Measurements from ENCODE around the gene SULF2. TPM values are rescaled to one million over a fixed set of nuclear protein-coding genes. Genes with fewer than 3 reads are reported as not detected.
A peak's percentile ranks its signal among the peaks of the same experiment; 100 is the strongest.

Gene SULF2
- total and polyA plus RNA-seq, 2 of the 13 experiments (the other 11 are each of a cell fraction or from before 2014, with no cell fraction given), result 7.2 to 50.9 TPM

DNA sequence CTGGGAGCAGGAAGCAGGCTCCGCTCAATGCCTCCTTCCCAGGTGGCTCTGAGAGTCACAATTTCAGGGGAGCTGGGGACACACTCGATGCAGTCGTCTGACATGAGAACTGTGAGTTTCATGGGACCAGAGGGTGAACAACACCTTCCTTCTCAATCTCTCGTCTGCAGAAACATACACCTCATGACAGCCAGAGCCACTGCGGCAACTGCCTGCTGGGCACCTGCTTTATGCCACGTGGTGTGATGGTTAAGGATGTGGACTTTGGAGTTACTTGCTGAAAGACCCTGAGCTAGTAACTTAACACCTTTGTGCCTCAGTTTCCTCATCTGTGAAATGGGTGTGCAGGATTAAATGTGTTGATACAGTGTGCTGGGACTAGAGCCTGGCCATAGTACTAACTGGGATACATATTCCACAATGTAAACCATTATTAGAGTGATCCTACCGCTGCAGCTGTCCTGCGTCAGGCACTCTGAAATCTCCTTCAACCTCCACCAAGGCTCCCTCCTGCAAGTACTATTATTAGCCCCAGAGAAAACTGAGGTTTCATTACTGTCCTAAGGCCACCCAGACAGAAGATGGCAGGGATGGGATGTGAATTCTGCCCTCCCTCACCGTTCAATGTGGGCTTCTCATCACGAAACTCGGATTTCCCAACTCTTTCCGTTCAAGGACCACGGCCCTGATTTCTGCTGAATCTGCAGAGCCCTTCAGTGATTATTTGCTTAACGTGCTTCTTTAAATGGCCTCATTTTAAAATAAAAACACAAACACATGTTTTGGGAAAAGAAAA lies 24.4 kb downstream of the SULF2 start:
- no peaks in the 10 kb centered on the region for H3K9me3 ChIP-seq (ENCODE audit: low read length)
- ATAC-seq (no peak), FAIRE-seq (peak; percentile 30), DNase-seq (ENCODE audit: low spot score) (no peak)
- H4K20me1 ChIP-seq (ENCODE audit: insufficient read depth, low read length), result no peaks in the 10 kb centered on the region
- no peaks in the 10 kb centered on the region; a peak in 1 of 5 replicates for H3K36me3 ChIP-seq (replicated peaks in 1 of 2; ENCODE audit: control insufficient read depth in 1 of 2, insufficient read depth in 2 of 2, low read length in 2 of 2)
- H3K4me1 ChIP-seq (ENCODE audit: insufficient read depth, low read length), result peaks cover 18% of the 10 kb centered on the region
- H3K4me3 ChIP-seq (replicated peaks in 1 of 3; ENCODE audit: insufficient read depth in 1 of 3, low read depth in 2 of 3, low read length in 3 of 3), result no peak overlapping the region
- H3K9ac ChIP-seq (ENCODE audit: insufficient read depth, low read depth, low read length), result no peak overlapping the region
- H2AFZ ChIP-seq (ENCODE audit: low read length), result no peak overlapping the region
- CTCF ChIA-PET (ENCODE audit: low intra/inter-chr PET ratio, low total read pairs), result no interaction called here
- POLR2A ChIA-PET, result no interaction called here
- no peaks in the 10 kb centered on the region for H3K79me2 ChIP-seq (ENCODE audit: insufficient read depth, low read length)
- no peaks in the 10 kb centered on the region for H3K27me3 ChIP-seq (ENCODE audit: control insufficient read depth in 1 of 2, insufficient read depth in 2 of 2, low read length in 2 of 2)
- peak; percentile 64; the same call in 1 of the 2 replicates for TF ChIP-seq CHD4 (IDR thresholded peaks at IDR 0.05; ENCODE audit: borderline replicate concordance, low read length)
- TF ChIP-seq ZMYM2 (CRISPR knock-in tag; IDR thresholded peaks at IDR 0.05), result no peak
- peak; percentile 96 for TF ChIP-seq ZNF629 (CRISPR knock-in tag; conservative IDR thresholded peaks at IDR 0.05)
- TF ChIP-seq ZMYM3 (CRISPR knock-in tag; IDR thresholded peaks at IDR 0.05), result peak; percentile 74; the same call in 1 of the 2 replicates
- H3K27ac ChIP-seq (ENCODE audit: extremely low read length, insufficient read depth, low read length), result no peak overlapping the region
- BruUV-seq (replicated peaks), result no TSS peak
- intact Hi-C loops (cut with micrococcal nuclease; ENCODE audit: unreplicated experiment) (no loop called here), in situ Hi-C loops (cut with HindIII; ENCODE audit: extremely low pct_ligation_motif_present, low pct_unique_long_range_greater_than_20kb) (no loop called here)
- 78% methylated on average over 14 of the region's 14 CpGs for WGBS (ENCODE audit: low lambda C conversion rate)
- no peak overlapping the region for H3K4me2 ChIP-seq (ENCODE audit: low read depth, low read length)

DNA sequence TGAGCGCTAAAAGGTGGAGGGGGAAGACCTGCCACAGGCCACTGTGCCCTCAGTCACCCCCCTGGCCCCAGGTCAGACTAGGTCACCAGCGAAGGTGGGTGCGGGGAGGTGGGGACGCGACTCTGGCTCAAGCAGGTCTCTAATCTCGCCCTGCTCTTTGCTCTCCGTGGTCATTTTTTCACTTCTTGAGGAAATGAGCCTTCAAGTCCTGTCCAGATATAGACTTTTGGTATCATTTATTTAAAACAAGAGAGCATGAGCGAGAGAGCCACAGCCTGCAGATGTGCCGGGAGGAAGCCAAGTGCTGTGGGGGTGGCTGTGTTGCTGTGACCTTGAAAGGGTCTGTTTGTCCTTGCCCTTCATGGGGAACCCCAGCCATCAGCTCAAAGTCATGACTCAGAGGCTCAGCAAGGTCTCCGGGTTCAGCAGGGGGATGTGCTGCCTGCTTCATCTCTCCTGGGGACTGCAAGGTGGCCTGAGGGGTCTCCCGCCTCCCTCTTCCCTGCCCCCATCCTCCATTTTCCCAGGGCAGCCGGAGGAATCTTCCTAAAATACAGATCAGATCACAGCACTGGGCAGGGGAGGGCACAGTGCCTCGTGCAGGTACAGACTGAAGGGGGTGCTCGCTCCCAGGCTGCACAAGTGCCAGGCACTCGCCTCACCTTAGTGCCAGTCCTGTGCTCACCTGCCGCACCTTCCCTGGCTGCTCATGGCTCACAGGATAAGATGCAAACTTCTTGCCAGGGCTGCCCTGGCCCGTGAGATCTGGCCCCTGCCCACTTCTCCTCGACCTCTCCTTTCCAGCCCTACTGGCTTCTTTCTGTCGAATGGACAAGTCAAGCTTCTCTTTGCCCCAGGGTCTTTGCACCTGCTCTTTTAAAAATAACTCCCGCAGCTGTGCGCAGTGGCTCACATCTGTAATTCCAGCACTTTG lies 26.5 kb downstream of the SULF2 start:
- in situ Hi-C loops (cut with HindIII; ENCODE audit: extremely low pct_ligation_motif_present, low pct_unique_long_range_greater_than_20kb) (no loop called here), intact Hi-C loops (cut with micrococcal nuclease; ENCODE audit: unreplicated experiment) (no loop called here)
- DNase-seq (ENCODE audit: low spot score) (peak; percentile 43), FAIRE-seq (peak; percentile 81), ATAC-seq (peak; percentile 61)
- POLR2A ChIA-PET, result no interaction called here
- Histone ChIP-seq H3K4me3 (replicated peaks in 1 of 3; ENCODE audit: insufficient read depth in 1 of 3, low read depth in 2 of 3, low read length in 3 of 3) (no peak overlapping the region), H3K36me3 (replicated peaks in 1 of 2; ENCODE audit: control insufficient read depth in 1 of 2, insufficient read depth in 2 of 2, low read length in 2 of 2) (peaks cover 0 to 4% of the 10 kb centered on the region in 2 experiments; a peak in 2 of 5 replicates), H4K20me1 (ENCODE audit: insufficient read depth, low read length) (no peaks in the 10 kb centered on the region), H3K79me2 (ENCODE audit: insufficient read depth, low read length) (no peaks in the 10 kb centered on the region), H3K4me2 (ENCODE audit: low read depth, low read length) (no peak overlapping the region), H3K4me1 (ENCODE audit: insufficient read depth, low read length) (peaks cover 18% of the 10 kb centered on the region), H3K27me3 (ENCODE audit: control insufficient read depth in 1 of 2, insufficient read depth in 2 of 2, low read length in 2 of 2) (no peaks in the 10 kb centered on the region), H3K9me3 (ENCODE audit: low read length) (no peaks in the 10 kb centered on the region), H3K27ac (ENCODE audit: extremely low read length, insufficient read depth, low read length) (no peak overlapping the region), H3K9ac (ENCODE audit: insufficient read depth, low read depth, low read length) (no peak overlapping the region), H2AFZ (ENCODE audit: low read length) (no peak overlapping the region)
- CTCF ChIA-PET (ENCODE audit: low intra/inter-chr PET ratio, low total read pairs), result interaction anchor here (0.6 kb wide), 1 partner anchor 726 kb away, joined by 4 read pairs; no protein-coding TSS in a partner anchor
- 73% methylated on average over 21 of the region's 21 CpGs for WGBS (ENCODE audit: low lambda C conversion rate)
- no TSS peak for BruUV-seq (replicated peaks)
- no peak for TF ChIP-seq ZNF672 (CRISPR knock-in tag; IDR thresholded peaks at IDR 0.05)
- TF ChIP-seq ZNF670 (CRISPR knock-in tag; IDR thresholded peaks at IDR 0.05; ENCODE audit: borderline replicate concordance), result no peak
- TF ChIP-seq ZFYVE20 (CRISPR knock-in tag; IDR thresholded peaks at IDR 0.05; ENCODE audit: borderline replicate concordance, low read depth), result no peak
- TF ChIP-seq, protein P1, sequence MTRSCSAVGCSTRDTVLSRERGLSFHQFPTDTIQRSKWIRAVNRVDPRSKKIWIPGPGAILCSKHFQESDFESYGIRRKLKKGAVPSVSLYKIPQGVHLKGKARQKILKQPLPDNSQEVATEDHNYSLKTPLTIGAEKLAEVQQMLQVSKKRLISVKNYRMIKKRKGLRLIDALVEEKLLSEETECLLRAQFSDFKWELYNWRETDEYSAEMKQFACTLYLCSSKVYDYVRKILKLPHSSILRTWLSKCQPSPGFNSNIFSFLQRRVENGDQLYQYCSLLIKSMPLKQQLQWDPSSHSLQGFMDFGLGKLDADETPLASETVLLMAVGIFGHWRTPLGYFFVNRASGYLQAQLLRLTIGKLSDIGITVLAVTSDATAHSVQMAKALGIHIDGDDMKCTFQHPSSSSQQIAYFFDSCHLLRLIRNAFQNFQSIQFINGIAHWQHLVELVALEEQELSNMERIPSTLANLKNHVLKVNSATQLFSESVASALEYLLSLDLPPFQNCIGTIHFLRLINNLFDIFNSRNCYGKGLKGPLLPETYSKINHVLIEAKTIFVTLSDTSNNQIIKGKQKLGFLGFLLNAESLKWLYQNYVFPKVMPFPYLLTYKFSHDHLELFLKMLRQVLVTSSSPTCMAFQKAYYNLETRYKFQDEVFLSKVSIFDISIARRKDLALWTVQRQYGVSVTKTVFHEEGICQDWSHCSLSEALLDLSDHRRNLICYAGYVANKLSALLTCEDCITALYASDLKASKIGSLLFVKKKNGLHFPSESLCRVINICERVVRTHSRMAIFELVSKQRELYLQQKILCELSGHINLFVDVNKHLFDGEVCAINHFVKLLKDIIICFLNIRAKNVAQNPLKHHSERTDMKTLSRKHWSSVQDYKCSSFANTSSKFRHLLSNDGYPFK (CRISPR knock-in tag; IDR thresholded peaks at IDR 0.05; ENCODE audit: borderline replicate concordance), result 0 out of 2 replicates have a peak, but pooled peaks have one; percentile 25

Measured in HepG2 (cell line).